NCI-H510A treated with DMSO at 0.1 percent for 48 hours (cell line): ENCODE results near the gene GNE.
"Not testable (repeated sequence)": the region's sequence is repeated elsewhere in the genome, so short reads cannot be mapped to it uniquely, and the experiment has no call there.

Source experiments
- DNase-seq: peaks from one replicate; lab custom pipeline; 2025; lab: John Stamatoyannopoulos, UW

The GNE gene

GRCh38 chr9:36207546-36208012 lies 50.7 kb downstream of the GNE start:
- DNase-seq, result no peak

- DNase-seq, result no peak
These were observed 51.2 kb downstream of the GNE start for GRCh38 chr9:36207016-36207415.

- no peak for DNase-seq
These were observed 53.2 kb downstream of the GNE start for GRCh38 chr9:36204906-36205547.

GRCh38 chr9:36194326-36195000 lies 63.8 kb downstream of the GNE start:
- DNase-seq, result peak; percentile 40

GRCh38 chr9:36193023-36193422 lies 65.2 kb downstream of the GNE start:
- no peak for DNase-seq

GRCh38 chr9:36192196-36192595 lies 66.1 kb downstream of the GNE start:
- DNase-seq, result no peak

GRCh38 chr9:36191686-36192085 lies 66.6 kb downstream of the GNE start:
- DNase-seq, result no peak

- peak; percentile 13 for DNase-seq
These were observed 67.0 kb downstream of the GNE start for GRCh38 chr9:36191290-36191645.

GRCh38 chr9:36190388-36191289 lies 67.6 kb downstream of the GNE start, which contains the start of gene CLTA:
CLTA (plus strand) TSS chr9:36190921; CDS start chr9:36191057, 136 bp downstream.
- peak; percentile 88 for DNase-seq

- peak; percentile 56 for DNase-seq
These were observed 68.3 kb downstream of the GNE start for GRCh38 chr9:36189976-36190375.

- DNase-seq, result no peak
These were observed 70.0 kb downstream of the GNE start for GRCh38 chr9:36188212-36188611.

GRCh38 chr9:36187414-36187813 lies 70.8 kb downstream of the GNE start:
- DNase-seq, result no peak

GRCh38 chr9:36180243-36180642 lies 78.0 kb downstream of the GNE start:
- not testable (repeated sequence) for DNase-seq

- DNase-seq, result no peak
These were observed 80.7 kb downstream of the GNE start for GRCh38 chr9:36177571-36177970.

GRCh38 chr9:36176496-36176895 lies 81.8 kb downstream of the GNE start:
- not testable (repeated sequence) for DNase-seq

- not testable (repeated sequence) for DNase-seq
These were observed 83.0 kb downstream of the GNE start for GRCh38 chr9:36175209-36175608.

- DNase-seq, result no peak
These were observed 83.5 kb downstream of the GNE start for GRCh38 chr9:36174731-36175130.

- DNase-seq, result no peak
These were observed 84.0 kb downstream of the GNE start for GRCh38 chr9:36174271-36174670.

GRCh38 chr9:36173861-36174260 lies 84.4 kb downstream of the GNE start:
- no peak for DNase-seq

GRCh38 chr9:36170531-36170930 lies 87.7 kb downstream of the GNE start:
- DNase-seq, result no peak

GRCh38 chr9:36169708-36170107 lies 88.5 kb downstream of the GNE start:
- no peak for DNase-seq

GRCh38 chr9:36169166-36169565 lies 89.1 kb downstream of the GNE start, which contains the start of gene CCIN:
CCIN (plus strand) TSS chr9:36169388; CDS start chr9:36169503, 115 bp downstream.
- peak; percentile 23 for DNase-seq
